Epidermal melanocyte (primary cell): ENCODE measurements around the gene USP15.

Experiments used
- DNase-seq: peaks from one replicate; pipeline ENCODE4 v3.0.0; 2011; ENCODE audit warnings: low spot score; ENCODE audit not compliant: insufficient read length

Gene USP15

DNA sequence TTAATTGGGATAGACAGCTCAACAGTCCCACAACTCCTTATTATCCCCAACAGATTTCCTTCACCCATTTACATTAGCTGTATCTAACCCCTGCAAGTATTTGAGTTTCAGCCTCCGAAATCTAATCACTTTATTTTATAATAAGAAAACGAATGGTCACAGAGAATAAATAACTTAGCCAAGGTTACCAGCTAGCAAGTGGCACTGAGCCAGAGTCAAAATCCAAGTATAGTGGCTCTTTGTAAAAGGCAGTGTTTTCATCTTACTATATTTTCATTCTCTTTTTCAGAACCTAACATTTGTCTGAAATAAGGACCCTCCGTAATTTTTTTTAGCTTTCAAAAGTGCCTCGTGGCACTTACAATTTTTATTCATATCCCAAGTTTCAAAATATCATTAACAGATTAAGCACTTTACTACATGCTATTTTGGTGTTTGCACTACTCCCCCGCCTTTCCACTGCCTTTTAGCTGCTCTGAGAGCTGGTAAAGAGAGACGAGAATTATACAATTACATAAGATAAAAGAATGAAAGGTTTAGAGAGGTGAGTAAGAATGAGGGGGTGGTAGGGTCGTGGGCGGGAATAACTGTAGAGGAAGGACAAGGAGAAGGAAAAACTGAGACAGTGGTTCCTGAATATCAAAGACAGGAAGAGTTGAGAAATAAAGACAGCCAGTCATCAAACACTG, 3.7 kb upstream of the USP15 start:
- DNase-seq = no peak

DNA sequence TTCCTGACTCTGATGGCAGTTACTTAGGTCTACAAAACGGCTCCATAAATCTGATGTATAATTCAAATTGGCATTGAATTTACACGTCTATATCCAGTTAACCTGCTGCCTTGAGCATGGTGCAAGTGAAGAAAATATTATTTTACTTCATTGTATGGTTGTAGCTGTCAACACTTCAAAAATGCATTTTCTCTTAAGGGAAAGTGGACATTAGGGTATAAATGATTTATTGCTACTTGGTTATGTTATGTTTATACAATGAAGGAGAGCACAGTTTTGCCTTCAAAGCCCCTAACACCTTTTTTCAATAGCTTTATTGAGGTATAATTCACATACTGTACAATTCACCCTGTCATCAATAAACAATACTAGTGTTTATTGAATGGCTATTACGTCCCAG, 2.0 kb upstream of the USP15 start:
- DNase-seq = no peak

DNA sequence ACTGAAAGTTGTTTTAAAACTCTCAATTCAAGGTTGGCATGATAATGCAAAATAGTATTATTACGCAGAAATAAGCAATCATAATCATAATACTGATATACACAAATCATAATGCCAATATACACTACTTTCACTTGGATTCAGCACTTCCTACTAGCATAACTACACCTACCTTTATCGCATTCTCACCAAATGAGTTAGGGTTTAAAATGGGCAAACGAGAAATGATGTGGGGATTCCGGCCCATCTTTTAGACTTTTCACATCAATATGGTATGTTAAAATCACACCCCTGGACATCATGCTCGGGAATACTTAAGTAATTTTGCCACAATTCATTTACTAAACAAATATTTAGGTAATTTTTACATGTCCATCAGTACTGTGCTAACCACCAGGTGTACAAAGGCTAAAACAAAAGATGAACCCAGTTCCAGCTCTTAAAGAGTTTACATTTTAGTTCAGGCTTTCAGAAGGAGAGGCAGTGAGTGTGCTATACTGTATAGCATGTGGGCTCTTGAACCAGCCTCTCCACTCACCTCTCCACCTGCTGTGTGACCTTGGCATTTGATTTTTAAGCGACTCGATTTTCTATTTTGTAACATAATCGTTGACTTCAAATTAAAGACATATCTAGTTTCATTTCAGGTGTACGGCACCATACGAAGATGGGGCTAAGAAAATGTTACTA, 1.1 kb upstream of the USP15 start:
- no peak for DNase-seq

DNA sequence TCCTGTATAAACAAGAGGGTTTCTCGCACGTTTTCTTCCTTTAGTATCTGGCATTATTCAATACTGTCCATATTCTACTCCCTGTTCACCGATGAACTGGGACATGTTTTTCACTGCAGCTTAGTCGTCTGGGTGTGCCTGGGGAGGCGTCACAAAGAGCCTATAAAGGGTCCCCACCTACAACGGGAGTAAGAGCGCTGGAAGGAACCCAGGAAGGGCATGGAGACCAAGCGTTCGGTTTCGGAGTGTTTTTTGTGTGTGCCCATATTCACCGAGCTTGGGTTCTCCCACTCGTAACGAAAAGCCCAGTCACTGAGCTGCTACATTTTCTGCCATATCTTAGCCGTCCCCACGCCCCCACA, 592 bp upstream of the USP15 start:
- DNase-seq = no peak

DNA sequence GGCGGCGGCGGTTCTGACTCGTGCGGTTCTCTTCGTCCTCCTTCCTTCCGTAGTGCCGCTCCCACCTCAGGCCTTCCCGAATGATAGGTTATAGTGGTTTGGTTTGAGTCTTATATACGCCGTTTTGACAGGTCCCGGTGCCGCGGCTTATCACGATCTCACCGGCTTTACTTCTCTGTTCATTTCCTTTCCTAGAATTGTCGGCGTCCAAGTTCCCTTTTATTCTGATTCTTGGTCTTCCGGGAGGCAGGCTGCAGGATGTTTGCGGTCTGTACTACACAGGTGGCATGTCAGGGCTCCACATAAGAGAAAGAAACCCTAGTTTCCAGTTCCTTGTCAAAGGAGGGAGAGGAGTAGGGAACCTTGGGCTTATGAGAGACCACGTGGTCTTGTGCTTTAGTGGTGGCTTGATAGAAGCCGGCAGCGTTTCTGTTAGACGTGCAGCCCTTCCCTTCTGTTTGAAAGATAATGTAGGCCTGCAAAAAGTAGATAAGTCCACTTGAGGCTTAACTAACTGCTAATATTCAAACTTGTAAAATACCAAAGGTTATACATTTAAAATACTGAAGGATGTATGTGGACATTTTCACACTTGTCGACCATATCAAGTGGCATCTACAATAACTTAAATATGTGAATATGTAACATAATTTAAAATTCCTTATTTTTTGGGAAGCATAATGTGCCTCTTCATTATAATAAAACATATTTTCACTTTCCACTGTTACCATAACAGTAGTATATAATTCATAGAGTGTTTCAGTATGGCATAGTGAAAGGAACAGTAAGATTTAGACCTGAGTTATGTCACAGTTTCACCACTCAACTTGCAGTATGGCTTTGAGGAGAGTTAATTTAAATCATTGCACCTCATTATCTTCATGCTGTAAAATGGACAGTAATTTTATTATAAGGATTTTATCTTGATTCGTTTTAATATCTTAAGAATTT, 804 bp downstream of the USP15 start:
- DNase-seq = no peak

DNA sequence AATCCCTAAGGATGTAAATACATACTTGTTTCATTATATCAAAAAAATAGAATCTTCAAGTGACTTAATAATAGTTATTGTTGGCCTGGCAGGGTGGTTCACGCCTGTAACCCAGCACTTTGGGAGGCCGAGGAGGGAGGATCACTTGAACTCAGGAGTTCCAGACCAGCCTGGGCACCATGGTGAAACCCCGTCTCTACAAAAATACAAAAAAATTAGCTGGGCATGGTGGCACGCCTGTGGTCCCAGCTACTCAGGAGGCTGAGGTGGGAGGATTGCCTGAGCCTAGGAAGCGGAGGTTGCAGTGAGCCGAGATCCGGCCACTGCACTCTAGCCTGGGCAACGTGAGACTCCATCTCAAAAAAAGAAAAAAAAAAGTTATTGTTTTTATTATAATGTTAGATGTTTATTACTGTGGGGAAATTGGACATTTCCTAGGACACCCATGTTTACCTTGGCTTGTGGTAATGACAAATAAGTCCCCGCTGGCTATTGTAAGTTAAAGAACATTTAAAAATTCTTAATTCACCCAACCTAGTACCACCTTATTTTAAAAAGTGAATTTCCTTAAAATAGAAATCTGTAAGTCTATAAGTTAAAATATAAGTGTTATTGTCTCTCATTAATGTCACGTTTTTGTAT, 1.8 kb downstream of the USP15 start:
- no peak for DNase-seq

DNA sequence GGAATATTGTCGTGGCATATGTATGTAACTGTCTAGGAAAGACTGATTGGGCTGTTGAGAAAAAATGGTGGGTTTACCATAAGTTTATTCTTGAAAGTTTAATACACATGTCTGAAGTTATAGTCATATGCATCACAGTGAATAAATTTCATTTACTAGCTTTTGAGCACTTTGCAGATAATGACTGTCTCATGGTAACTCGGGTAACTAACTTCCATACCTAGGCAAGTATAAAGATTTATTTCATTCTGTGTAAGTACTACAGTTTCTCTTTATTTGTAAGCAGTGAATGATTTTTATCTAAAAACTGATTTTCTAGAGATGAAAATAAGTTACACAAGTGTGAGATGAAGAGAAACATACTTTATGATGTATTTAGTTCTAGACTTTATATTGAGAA, 3.0 kb downstream of the USP15 start:
- DNase-seq = no peak

DNA sequence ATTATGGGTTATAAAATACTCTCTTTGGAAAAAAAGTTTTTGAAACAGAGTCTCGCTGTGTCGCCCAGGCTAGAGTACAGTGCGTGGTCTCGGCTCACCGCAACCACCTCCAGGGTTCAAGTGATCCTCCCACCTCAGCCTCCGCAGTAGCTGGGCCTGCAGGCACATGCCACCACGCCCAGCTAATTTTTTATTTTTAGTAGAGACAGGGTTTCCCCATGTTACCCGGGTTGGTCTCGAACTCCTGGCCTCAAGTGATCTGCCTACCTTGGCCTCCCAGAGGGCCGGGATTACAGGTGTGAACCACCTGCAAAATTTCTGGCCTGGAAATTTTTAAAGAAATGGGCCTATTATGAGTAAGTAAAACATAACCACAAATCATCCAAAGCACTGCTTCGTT, 3.8 kb downstream of the USP15 start:
- no peak for DNase-seq

DNA sequence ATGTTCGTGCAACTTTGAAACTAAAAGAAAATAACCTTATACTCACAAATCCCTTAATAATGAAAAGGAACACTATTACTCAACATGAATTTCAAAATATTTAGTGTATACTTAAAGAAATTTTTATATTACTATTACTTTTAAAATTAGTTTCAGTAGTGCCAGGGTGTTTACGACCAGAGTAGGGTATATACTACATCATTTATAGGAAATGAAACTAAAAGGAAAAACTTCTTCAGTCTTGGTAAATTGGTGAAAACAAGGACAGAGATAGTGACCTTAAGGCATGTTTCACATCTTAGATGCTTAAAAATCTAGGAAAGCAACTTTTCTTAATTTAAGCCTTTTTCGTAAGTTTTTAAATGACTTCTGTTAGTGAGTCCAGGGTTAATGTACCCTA, 4.5 kb downstream of the USP15 start:
- no peak for DNase-seq

DNA sequence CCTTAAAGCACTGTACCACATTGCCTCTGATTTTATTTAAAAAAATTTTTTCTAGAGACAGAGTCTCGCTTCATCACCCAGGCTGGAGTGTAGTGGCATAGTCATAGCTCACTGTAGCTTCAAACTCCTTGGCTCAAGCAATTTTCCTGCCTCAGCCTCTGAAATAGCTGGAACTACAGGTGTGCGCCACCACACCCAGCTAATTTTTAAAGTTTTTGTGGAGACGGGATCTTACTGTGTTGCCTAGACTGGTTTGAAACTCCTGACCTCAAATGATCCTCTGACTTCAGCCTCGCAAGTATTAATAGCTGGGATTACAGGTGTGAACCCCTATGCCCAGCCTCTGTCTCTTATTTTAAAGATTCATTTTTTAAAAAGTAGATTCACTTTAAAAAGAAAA, 5.3 kb downstream of the USP15 start:
- DNase-seq = no peak

DNA sequence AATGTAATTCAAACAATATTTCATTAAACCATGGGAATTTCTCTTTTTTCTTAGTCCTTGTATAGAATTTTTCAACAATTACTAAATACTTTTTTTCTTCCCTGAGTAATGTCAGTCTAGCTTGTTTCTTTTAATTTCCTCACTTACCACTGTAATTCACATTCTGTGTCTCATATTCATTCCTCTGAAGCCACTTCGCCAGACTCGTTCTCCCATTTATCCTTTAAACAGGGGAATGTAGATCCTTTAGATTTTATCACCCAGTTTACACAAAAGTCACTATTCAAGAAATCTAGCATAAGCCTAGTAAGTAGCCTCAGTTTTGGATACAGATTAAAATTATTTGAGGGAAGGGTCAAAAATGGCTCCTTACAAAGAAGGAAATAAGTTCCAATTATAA, 6.8 kb downstream of the USP15 start:
- no peak for DNase-seq

DNA sequence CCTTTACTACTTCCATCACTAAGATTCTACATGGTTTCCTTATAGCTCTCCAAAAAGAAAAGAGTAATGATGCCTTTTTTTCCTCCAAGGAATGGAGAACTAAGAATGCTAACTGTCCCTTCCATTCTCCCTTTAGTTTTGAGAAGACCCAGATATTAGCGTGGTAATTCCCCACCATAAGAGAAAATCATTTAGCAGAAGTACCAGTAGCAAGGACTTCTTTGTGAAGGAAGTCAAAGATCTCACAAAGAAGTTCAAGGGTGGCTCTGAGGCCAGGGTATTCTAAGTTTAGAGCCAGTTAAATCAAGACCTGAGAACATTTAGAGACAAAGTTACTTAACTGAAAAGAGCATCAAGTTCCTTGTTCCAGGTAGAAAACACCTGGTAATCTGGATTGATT, 7.3 kb downstream of the USP15 start:
- DNase-seq = no peak

DNA sequence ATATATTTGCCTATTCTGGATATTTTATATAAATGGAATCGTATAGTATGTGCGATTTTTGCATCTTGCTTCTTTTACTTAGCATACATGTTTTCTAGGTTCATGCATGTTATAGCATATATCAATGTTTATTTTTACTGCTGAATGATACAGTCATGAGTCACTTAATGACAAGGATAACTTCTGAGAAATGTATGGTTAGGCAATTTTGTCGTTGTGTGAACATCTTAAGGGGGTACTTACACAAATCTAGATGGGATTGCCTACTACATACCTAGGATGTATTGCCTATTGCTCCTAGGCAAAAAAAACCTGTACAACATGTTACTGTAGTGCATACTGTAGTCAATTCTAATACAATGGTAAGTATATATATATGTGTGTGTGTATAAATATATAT, 8.8 kb downstream of the USP15 start:
- DNase-seq = no peak

DNA sequence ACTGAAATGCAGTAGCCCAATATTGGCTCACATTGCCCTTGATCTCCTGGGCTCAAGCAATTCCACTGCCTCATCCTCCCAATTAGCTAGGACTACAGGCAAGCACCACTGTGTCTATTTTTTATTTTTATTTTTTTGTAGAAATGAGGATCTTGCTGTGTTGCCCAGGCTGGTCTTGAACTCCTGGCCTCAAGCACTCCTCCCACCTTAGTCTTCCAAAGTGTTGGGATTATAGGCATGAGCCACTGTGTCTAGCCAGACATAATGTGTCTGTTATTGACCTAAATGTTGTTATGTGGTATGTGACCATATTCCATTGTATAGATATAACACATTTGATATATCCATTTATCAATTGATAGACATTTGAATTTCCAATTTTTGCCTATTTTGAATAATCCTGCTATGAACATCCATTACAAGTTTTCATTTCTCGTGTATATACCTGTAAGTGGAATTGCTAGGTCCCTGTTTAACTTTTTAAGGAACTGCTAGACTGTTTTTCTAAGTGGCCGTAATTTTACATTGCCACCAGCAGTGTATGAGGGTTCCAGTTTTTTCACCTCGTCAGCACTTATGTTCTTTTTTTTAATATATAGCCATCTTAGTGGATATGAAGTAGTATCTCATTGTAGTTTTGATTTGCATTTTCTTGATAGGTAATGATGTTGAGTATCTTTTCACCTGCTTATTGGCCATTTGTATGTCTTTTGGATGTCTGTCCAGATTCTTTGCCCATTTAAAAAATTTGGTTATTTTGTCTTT, 9.4 kb downstream of the USP15 start:
- DNase-seq = no peak

DNA sequence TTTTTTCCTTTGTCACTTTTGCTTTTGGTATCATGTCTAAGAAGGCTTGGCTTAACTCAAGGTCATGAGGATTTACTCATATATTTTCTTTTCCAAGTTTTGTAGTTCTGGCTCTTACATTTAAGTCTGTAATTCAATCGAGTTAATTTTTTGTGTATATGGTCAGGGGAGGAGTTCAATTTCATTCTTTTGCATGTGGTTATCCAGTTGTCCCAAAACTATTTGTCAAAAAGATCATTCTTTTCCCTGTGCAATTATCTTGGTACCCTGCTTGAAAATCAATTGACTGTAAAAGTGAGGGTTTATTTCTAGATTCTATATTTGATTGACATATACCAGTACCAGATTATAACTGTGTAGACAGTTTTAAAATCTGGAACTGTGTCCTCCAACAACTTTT, 10.2 kb downstream of the USP15 start:
- DNase-seq = no peak

DNA sequence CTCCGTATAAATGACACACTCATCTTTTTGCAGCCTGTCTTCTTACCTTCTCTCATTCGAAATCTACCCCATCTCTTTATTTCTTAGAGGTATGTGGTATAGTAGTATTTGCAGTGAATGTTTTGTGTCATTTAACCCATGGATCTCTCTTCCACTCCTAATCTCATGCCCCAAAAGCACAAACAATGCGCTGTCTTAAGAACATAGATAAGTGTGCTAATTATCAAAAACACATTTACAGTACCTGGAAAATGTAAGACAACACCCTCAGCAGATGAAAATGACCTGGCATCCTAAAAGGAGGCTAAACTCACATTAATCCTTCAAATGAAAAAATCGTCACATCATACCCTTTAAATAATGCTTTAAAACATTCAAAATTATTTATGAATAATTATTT, 10.7 kb downstream of the USP15 start:
- no peak for DNase-seq

DNA sequence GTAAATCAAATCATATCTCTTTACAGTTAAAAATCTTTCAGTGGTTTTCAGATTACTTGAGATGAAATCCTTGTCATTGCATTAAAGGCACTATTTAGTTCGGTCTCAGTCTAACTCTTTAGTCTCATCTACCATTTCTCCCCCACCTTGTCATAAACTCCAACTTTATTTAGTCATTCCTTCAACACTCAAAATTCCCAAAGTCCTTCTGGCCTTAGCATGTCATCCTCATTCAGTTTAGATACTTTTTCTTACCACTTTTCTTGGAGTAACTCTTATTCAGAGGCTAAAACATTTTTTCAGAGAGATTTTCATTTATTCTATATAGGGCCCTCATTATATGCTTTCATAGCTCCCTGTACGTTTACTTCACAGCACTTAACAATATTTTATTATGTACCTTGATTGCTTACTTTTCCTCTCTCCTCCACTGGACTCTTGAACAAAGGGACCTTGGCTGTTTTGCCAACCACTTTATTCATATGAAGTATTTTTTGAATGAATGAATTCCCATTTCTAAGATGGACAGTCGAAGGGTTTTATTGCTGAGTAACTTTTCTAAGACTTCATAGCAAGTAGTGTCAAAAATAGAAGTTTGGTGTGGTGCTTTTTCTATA, 12.8 kb downstream of the USP15 start:
- no peak for DNase-seq

DNA sequence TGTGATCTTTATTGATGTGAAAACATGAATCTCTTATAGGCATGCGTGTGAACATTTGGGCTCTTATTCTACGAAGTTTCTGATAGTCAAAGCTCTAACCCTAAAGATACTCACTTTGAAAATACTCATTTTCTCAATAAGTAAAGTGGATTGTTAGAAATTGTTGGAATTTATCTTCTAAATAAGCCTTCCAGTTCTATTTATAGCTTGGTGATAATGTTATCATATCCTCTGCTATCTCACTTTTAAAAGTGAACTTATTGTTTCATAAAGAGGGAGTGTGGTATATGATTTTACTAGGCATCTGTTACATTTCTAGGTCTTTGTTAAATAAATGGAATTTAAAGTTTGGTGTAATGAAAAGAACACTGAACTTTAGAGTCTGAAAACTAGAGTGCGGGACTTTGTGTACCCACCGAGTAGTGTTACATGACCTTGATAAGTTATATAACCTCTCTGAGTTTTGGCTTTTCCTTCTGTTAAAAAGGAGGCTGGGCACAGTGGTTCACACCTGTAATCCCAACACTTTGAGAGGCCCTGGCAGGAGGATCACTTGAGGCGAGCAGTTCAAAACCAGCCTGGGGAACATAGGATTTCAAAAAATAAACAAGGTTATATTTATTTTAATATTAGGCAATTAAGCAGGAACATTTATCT, 13.6 kb downstream of the USP15 start:
- no peak for DNase-seq

DNA sequence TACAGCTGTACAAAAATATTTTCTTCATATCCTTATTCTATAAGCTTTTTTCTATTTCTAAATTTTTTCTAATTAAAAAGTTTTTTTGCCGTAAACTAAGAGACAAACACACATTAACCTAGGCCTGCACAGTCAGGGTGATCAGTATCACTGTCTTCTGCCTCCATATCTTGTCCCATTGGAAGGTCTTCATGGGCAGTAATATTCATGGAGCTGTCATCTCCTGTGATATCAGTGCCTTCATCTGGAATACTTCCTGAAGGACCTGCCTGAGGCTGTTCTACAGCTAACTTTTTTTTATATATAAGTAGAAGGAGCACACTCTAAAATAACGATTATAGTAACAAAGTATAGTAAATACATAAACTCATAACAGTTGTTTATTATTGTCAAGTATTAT, 17.8 kb downstream of the USP15 start:
- no peak for DNase-seq

DNA sequence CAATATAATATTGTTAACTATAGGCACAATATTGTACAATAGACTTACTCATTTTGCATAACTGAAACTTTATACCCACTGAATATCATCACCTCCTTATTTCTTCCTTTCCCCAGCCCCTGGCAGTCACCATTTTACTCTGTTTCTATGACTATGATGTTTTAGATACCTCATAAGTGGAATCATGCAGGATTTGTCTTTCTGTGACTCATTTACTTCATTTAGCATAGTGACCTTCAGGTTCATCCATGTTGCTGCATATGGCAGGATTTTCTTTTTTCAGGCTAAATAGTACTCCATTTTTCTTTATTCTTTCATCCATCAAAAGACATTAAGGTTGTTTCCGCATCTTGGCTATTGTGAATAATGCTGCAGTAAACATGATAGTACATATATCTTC, 18.9 kb downstream of the USP15 start:
- DNase-seq = no peak
